Keratinocyte (primary cell): ENCODE measurements around the gene TDRD10.
"Not testable (repeated sequence)": the region's sequence is repeated elsewhere in the genome, so short reads cannot be mapped to it uniquely, and the experiment has no call there.

Experiments used
- EZH2 ChIP-seq: IDR thresholded peaks from one replicate; pipeline ENCODE4 v1.6.1; 2012; ENCODE audit warnings: inconsistent platforms, mild to moderate bottlenecking, low read length, moderate library complexity
- TF ChIP-seq, protein P1 (sequence below), 3 experiments: IDR thresholded peaks in 1 of 3; conservative IDR thresholded peaks in 1 of 3; optimal IDR thresholded peaks in 1 of 3; 2 replicates in 2 of 3; 3 replicates in 1 of 3; pipeline versions ENCODE3 to v1.5.1; 2011; ENCODE audit warnings: low read length in 3 of 3, mild to moderate bottlenecking in 3 of 3, moderate library complexity in 2 of 3, control low read depth in 1 of 3, inconsistent platforms in 1 of 3; ENCODE audit not compliant: insufficient read depth in 2 of 3; ENCODE audit errors: extremely low read depth in 1 of 3

DNA sequence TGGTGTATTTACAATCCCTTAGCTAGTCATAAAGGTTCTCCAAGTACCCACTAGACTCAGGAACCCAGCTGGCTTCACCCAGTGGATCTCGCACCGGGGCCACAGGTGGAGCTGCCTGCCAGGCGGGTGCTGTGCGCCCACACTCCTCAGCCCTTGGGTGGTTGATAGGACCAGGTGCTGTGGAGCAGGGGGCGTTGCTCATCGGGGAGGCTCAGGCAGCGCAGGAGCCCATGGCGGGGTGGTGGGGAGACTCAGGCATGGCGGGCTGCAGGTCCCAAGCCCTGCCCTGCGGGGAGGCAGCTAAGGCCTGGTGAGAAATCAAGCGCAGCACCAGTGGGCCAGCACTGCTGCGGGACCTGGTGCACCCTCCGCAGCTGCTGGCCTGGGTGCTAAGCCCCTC lies 29.9 kb downstream of the TDRD10 start:
- TF ChIP-seq, protein P1, sequence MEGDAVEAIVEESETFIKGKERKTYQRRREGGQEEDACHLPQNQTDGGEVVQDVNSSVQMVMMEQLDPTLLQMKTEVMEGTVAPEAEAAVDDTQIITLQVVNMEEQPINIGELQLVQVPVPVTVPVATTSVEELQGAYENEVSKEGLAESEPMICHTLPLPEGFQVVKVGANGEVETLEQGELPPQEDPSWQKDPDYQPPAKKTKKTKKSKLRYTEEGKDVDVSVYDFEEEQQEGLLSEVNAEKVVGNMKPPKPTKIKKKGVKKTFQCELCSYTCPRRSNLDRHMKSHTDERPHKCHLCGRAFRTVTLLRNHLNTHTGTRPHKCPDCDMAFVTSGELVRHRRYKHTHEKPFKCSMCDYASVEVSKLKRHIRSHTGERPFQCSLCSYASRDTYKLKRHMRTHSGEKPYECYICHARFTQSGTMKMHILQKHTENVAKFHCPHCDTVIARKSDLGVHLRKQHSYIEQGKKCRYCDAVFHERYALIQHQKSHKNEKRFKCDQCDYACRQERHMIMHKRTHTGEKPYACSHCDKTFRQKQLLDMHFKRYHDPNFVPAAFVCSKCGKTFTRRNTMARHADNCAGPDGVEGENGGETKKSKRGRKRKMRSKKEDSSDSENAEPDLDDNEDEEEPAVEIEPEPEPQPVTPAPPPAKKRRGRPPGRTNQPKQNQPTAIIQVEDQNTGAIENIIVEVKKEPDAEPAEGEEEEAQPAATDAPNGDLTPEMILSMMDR (optimal IDR thresholded peaks at IDR 0.05 in 1 of 3, IDR thresholded peaks at IDR 0.05 in 1 of 3, conservative IDR thresholded peaks at IDR 0.05 in 1 of 3; ENCODE audit: extremely low read depth in 1 of 3, insufficient read depth in 2 of 3, low read length in 3 of 3), result not testable (repeated sequence)
- not testable (repeated sequence) for TF ChIP-seq EZH2
